ENCODE results near the gene CTSE. TPM values are rescaled to one million over a fixed set of nuclear protein-coding genes. Genes with fewer than 3 reads are reported as not detected.

The CTSE gene
- total RNA-seq, 1 experiment from 2014 or later, result 425 TPM

DNA sequence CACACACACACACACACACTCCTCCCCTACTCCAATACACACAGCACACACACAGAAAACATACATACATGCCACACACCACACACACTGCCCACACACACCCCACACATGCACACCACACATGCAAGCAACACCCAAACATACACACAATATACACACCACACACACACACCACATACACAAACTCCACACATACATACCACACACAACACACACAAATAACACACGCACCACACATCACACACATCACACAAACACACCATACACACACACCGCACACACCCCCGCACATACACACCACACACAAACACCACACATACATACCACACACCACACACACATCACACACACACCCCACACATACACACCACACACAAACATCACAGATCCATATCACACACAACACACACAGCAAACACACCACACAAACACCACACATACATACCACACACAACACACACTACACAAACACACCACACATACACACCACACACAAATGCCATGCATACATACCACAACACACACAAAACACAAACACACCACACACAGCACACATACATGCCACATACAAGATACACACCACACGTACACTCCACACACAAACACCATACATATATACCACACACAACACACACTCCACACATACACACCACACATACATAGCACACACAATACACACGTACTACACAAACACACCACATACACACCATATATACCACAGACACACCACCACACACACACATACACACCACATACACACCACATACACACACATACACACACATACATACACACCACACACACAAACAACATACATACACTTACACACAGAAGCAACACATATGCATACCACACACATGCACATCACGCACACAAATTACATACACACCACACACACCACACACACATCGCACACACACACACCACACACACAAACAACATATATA is 19.6 kb downstream of the CTSE start:
- peaks cover 42% of the 10 kb centered on the region for H3K4me1 Mint-ChIP-seq (ENCODE audit: low read depth, unreplicated experiment)
- no peaks in the 10 kb centered on the region for H3K27me3 Mint-ChIP-seq (ENCODE audit: unreplicated experiment)
- no peaks in the 10 kb centered on the region for H3K9me3 Mint-ChIP-seq (ENCODE audit: low read depth, unreplicated experiment)
- TF ChIP-seq, protein P1, sequence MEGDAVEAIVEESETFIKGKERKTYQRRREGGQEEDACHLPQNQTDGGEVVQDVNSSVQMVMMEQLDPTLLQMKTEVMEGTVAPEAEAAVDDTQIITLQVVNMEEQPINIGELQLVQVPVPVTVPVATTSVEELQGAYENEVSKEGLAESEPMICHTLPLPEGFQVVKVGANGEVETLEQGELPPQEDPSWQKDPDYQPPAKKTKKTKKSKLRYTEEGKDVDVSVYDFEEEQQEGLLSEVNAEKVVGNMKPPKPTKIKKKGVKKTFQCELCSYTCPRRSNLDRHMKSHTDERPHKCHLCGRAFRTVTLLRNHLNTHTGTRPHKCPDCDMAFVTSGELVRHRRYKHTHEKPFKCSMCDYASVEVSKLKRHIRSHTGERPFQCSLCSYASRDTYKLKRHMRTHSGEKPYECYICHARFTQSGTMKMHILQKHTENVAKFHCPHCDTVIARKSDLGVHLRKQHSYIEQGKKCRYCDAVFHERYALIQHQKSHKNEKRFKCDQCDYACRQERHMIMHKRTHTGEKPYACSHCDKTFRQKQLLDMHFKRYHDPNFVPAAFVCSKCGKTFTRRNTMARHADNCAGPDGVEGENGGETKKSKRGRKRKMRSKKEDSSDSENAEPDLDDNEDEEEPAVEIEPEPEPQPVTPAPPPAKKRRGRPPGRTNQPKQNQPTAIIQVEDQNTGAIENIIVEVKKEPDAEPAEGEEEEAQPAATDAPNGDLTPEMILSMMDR (IDR thresholded peaks at IDR 0.05; ENCODE audit: unreplicated experiment), result no peak
- intact Hi-C loops (cut with micrococcal nuclease; ENCODE audit: unreplicated experiment), result no loop called here
- no TSS peak for BruUV-seq (replicated peaks)
- CTCF ChIA-PET, result interaction anchor here (0.9 to 1.3 kb wide), 3 partner anchors 18 to 26 kb away, joined by 3 to 4 read pairs (median 4); no protein-coding TSS in a partner anchor
- H3K27ac Mint-ChIP-seq (ENCODE audit: unreplicated experiment), result peak overlapping the region; percentile 2
- H3K36me3 Mint-ChIP-seq (ENCODE audit: insufficient read depth, unreplicated experiment), result peaks cover 12% of the 10 kb centered on the region
- DNase-seq, result no peak
- peak overlapping the region; percentile 0 for H3K4me3 Mint-ChIP-seq (ENCODE audit: low read depth, unreplicated experiment)

DNA sequence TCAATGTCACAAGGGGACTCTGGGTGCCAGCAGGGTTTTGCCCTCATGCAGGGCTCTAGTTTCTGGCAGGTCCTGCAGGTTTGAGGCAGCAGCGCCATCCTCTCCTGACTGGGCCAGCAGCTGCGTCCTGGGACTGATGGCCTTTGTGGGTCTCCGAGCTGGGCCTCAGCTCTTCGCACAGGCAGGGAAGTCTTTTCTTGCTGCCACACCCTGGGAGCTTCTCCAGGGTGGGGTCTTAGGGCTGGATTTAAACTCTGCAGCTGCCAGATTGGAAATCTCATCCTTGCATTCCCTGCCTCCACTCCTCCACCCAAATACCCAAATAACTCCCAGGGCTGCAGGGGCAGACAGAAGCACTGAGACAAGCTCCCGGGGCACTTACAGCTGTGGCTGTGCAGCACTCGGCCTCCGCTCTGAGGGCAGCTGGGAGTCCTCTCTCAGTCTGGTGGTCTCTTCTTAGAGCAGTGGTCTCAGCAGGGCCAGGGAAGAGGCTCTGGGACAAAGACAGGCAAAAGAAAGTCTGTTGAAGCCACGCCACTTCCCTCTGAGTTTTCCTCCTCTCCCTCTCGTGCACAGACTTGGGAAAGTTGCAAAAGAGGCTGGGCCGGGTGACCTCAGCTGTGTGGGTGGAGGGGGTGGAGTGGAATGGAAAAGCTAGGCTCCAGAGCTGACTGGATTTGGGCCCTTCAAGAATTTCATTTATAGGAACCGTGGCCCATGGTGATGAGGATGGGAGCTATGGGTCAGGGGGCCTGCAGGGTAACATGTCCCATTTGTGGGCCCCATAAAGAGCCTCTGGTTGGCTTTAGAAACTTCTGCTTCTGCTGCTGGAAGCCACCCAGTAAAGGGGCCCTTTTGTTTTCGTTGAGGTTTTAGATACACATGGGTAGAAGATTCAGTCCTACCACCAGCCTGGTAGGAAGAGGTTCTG is 20.6 kb downstream of the CTSE start, which contains the start of gene RAB7B:
Gene RAB7B, minus strand, starts transcription at position 525 of the 931 bp plus-strand sequence. CDS start 9,260 bp downstream, outside the sequence.
- H3K4me1 Mint-ChIP-seq (ENCODE audit: low read depth, unreplicated experiment), result peaks cover 42% of the 10 kb centered on the region
- intact Hi-C loops (cut with micrococcal nuclease; ENCODE audit: unreplicated experiment), result no loop called here
- peak; percentile 60 for DNase-seq
- H3K36me3 Mint-ChIP-seq (ENCODE audit: insufficient read depth, unreplicated experiment), result peaks cover 9% of the 10 kb centered on the region
- peak within 1 kb of the TSS; percentile 2 for H3K27ac Mint-ChIP-seq (ENCODE audit: unreplicated experiment)
- no TSS peak for BruUV-seq (replicated peaks)
- TF ChIP-seq, protein P1 (IDR thresholded peaks at IDR 0.05; ENCODE audit: unreplicated experiment), result no peak
- CTCF ChIA-PET, result interaction anchor here (0.6 to 1.3 kb wide), 4 partner anchors 17 to 68 kb away, joined by 3 to 5 read pairs (median 4); no protein-coding TSS in a partner anchor
- peaks cover 2% of the 10 kb centered on the region for H3K9me3 Mint-ChIP-seq (ENCODE audit: low read depth, unreplicated experiment)
- no peaks in the 10 kb centered on the region for H3K27me3 Mint-ChIP-seq (ENCODE audit: unreplicated experiment)
- peak within 1 kb of the TSS; percentile 0 for H3K4me3 Mint-ChIP-seq (ENCODE audit: low read depth, unreplicated experiment)

DNA sequence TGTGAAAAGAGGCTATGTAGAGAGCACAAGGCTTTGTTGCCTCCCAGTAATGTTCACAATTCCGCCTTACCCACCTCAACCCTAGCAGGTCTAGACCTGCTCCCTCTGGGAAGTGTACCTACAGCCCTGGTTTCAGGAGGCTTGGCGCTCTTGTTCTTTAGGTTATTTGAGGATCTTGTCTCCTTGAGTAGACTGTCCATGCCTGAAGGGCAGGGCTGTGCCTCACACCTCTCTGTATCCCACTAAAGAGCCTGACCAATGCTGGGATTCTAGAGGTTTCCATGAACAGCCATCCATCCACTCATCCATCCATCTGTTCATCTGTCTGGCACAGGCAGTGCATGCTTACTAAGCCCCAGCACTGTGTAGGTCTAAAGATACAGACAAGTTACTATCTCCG is 21.5 kb downstream of the CTSE start:
- Mint-ChIP-seq H3K4me3 (ENCODE audit: low read depth, unreplicated experiment) (no peak overlapping the region), H3K36me3 (ENCODE audit: insufficient read depth, unreplicated experiment) (peaks cover 9% of the 10 kb centered on the region), H3K27me3 (ENCODE audit: unreplicated experiment) (no peaks in the 10 kb centered on the region), H3K27ac (ENCODE audit: unreplicated experiment) (peak overlapping the region; percentile 11), H3K4me1 (ENCODE audit: low read depth, unreplicated experiment) (peaks cover 42% of the 10 kb centered on the region), H3K9me3 (ENCODE audit: low read depth, unreplicated experiment) (peaks cover 2% of the 10 kb centered on the region)
- TF ChIP-seq, protein P1 (IDR thresholded peaks at IDR 0.05; ENCODE audit: unreplicated experiment), result no peak
- BruUV-seq (replicated peaks), result no TSS peak
- CTCF ChIA-PET, result interaction anchor here (1.4 kb wide), 1 partner anchor 18 kb away, joined by 4 read pairs; no protein-coding TSS in a partner anchor
- intact Hi-C loops (cut with micrococcal nuclease; ENCODE audit: unreplicated experiment), result no loop called here
- DNase-seq, result no peak

DNA sequence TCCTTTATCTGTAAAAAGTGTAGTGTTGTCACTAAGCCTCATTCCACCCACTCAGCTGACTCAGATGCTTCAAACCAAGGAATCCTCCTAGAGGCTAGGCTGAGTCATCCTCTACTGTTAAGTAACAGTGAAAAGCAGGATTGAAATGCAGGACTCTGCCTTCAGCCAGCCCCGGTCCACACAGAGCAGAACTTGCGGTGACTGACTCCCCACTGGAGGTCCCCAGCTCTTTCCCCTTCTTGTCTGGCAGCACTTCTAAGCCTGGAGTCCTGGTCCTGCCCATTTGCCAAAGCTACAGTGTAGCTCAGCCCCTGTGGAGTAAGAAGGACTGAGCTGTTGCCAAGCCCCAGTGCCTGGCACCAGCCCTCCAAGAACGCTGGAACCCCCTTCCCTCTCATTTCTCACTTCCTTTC is 22.2 kb downstream of the CTSE start:
- peak; percentile 48 for DNase-seq
- CTCF ChIA-PET, result interaction anchor here (0.7 to 1.4 kb wide), 3 partner anchors 14 to 418 kb away, joined by 3 to 7 read pairs (median 4); no protein-coding TSS in a partner anchor
- Mint-ChIP-seq H3K36me3 (ENCODE audit: insufficient read depth, unreplicated experiment) (peaks cover 9% of the 10 kb centered on the region), H3K4me1 (ENCODE audit: low read depth, unreplicated experiment) (peaks cover 41% of the 10 kb centered on the region), H3K4me3 (ENCODE audit: low read depth, unreplicated experiment) (no peak overlapping the region), H3K27ac (ENCODE audit: unreplicated experiment) (peak overlapping the region; percentile 11), H3K27me3 (ENCODE audit: unreplicated experiment) (no peaks in the 10 kb centered on the region), H3K9me3 (ENCODE audit: low read depth, unreplicated experiment) (peaks cover 2% of the 10 kb centered on the region)
- TF ChIP-seq, protein P1 (IDR thresholded peaks at IDR 0.05; ENCODE audit: unreplicated experiment), result no peak
- BruUV-seq (replicated peaks), result no TSS peak
- intact Hi-C loops (cut with micrococcal nuclease; ENCODE audit: unreplicated experiment), result no loop called here
